ES-I3 (cell line): Measurements from ENCODE around the gene CDK19.
"Not testable (repeated sequence)": the region's sequence is repeated elsewhere in the genome, so short reads cannot be mapped to it uniquely, and the experiment has no call there.

Source experiments
- H3K36me3 ChIP-seq: 2 replicates; pipeline ENCODE4 v1.6.1; 2013; ENCODE audit warnings: mild to moderate bottlenecking, low read length, control low read depth, moderate library complexity; ENCODE audit not compliant: insufficient read depth
- H3K4me1 ChIP-seq: 2 replicates; pipeline ENCODE4 v1.6.1; 2013; ENCODE audit warnings: mild to moderate bottlenecking, control low read depth, low read length; ENCODE audit not compliant: insufficient read depth
- H3K9ac ChIP-seq: 2 replicates; pipeline ENCODE4 v1.6.1; 2013; ENCODE audit warnings: low read depth, mild to moderate bottlenecking, low read length, moderate library complexity
- H3K9me3 ChIP-seq: 2 replicates; pipeline ENCODE4 v1.6.1; 2013; ENCODE audit warnings: mild to moderate bottlenecking, low read length, moderate library complexity; ENCODE audit not compliant: control insufficient read depth, insufficient read depth

CDK19 gene

GRCh38 chr6:110826236-110827129 is 11.2 kb upstream of the CDK19 start:
- H3K9ac ChIP-seq, result no peak overlapping the region
- H3K4me1 ChIP-seq, result no peaks in the 10 kb centered on the region
- H3K9me3 ChIP-seq, result no peaks in the 10 kb centered on the region
- H3K36me3 ChIP-seq, result no peaks in the 10 kb centered on the region

GRCh38 chr6:110823146-110823545 is 7.9 kb upstream of the CDK19 start:
- no peaks in the 10 kb centered on the region for H3K36me3 ChIP-seq
- H3K9ac ChIP-seq, result no peak overlapping the region
- no peaks in the 10 kb centered on the region for H3K4me1 ChIP-seq
- H3K9me3 ChIP-seq, result no peaks in the 10 kb centered on the region

DNA sequence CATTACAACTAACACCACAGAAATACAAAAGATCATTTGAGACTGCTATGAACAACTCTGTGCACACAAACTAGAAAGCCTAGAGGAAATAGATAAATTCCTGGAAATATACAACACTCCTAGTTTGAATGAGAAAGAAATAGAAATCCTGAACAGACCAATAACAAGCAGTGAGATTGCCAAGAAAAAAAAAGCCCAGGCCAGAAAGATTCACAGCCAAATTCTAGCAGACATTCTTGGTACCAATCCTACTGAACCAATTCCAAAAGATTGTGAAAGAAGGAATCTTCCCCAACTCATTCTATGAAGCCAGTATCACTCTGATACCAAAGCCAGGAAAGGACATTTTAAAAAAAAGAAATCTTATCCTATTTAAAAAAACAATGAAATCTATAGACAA is 7.0 kb upstream of the CDK19 start:
- no peaks in the 10 kb centered on the region for H3K36me3 ChIP-seq
- H3K4me1 ChIP-seq, result no peaks in the 10 kb centered on the region
- H3K9me3 ChIP-seq, result no peaks in the 10 kb centered on the region
- H3K9ac ChIP-seq, result no peak overlapping the region

DNA sequence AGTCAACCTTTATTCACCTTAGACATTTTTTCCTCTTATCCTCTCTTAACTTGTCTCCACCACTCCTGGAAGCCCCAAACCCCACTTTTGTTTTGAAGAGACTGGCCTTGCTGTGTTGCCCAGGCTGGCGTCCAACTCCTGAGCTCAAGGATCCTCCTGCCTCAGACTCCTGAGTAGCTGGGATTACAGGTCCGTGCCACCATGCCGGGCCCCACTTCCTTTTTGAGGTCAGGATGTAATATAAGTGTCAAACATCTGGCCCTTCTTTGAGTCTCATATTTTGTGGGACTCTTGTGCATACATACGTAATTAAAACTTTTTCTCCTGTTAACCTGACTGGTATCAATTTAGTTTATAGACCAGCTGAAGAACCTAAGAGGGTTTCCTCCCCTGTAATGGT is 1.4 kb upstream of the CDK19 start:
- Histone ChIP-seq H3K36me3 (no peaks in the 10 kb centered on the region), H3K4me1 (no peaks in the 10 kb centered on the region; the same call in 1 of the 2 replicates), H3K9ac (0 out of 2 replicates have a peak overlapping the region, but pooled peaks have one; percentile 89), H3K9me3 (no peaks in the 10 kb centered on the region)

- no peaks in the 10 kb centered on the region; the same call in 1 of the 2 replicates for H3K4me1 ChIP-seq
- H3K36me3 ChIP-seq, result no peaks in the 10 kb centered on the region
- H3K9ac ChIP-seq, result peak overlapping the region; percentile 89
- no peaks in the 10 kb centered on the region for H3K9me3 ChIP-seq
Observed at GRCh38 chr6:110815015-110815410, 256 bp downstream of the CDK19 start.

DNA sequence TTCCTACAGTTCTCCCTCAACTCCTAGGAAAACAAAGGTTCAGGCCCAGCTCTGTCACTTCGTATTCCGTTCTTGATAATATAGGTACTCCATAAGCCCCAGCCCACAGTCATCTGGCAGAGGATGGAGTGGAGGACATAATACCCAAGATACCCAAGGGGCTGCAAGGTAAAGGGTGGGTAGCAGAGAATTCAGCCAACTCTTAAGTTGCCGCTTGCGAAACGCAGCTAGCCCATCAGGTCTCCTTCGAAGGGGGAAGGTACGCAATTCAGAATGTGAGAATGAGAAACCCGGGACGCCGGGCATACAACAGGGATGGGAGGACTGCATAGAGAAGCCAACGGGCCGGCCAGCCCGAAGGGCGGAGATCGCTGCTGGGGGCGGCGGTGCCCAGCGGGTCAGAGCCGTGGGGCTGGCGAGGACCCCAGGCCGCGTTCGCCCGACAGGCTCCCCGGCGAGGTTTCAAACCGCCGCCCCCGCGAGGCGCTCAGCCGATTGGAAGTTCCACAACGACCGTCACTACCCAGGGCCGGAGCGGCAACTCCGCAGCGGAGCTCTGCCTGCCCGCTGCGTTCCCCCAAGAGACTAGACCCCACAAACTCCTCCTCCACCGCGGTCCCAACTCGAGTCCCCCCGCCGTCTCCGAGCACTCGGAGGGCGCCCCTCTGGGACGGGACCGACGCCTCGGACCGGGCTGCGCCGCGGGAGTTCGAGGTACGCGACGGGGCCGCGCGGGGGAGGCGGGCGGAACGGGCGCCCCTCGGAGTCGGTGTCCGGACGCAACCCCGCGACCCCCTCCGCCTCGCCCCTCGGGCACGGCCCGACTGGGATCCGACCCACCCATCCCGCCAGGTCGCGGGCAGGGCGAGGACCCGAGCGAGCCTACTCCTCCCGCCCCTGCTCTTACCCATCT is 911 bp downstream of the CDK19 start:
- Histone ChIP-seq H3K36me3 (no peaks in the 10 kb centered on the region), H3K4me1 (no peaks in the 10 kb centered on the region; the same call in 1 of the 2 replicates), H3K9me3 (no peaks in the 10 kb centered on the region), H3K9ac (peak overlapping the region; percentile 89)

GRCh38 chr6:110813338-110814101 is 1.7 kb downstream of the CDK19 start:
- Histone ChIP-seq H3K9me3 (no peaks in the 10 kb centered on the region), H3K9ac (peak overlapping the region; percentile 89), H3K36me3 (no peaks in the 10 kb centered on the region), H3K4me1 (no peaks in the 10 kb centered on the region; the same call in 1 of the 2 replicates)

DNA sequence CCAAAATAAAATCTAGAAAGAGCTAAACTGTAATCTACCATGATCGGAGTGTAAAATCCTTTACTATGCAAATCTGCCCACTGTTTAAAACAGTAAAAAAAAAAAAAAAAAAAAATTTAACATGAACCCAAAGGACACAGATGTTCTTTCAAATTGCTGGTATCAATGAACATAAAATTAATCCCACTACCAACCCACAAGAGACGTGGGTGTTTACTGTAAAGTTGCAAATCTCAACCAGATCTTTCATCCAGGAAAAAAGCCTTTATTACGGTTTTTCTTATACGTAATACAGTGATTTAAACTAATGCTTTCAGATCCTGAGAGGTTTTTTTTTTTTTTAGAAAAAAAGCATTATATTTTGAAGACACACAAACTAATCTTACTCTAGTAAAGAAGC is 2.5 kb downstream of the CDK19 start:
- Histone ChIP-seq H3K9me3 (no peaks in the 10 kb centered on the region), H3K36me3 (no peaks in the 10 kb centered on the region), H3K4me1 (no peaks in the 10 kb centered on the region; the same call in 1 of the 2 replicates), H3K9ac (no peak overlapping the region)

DNA sequence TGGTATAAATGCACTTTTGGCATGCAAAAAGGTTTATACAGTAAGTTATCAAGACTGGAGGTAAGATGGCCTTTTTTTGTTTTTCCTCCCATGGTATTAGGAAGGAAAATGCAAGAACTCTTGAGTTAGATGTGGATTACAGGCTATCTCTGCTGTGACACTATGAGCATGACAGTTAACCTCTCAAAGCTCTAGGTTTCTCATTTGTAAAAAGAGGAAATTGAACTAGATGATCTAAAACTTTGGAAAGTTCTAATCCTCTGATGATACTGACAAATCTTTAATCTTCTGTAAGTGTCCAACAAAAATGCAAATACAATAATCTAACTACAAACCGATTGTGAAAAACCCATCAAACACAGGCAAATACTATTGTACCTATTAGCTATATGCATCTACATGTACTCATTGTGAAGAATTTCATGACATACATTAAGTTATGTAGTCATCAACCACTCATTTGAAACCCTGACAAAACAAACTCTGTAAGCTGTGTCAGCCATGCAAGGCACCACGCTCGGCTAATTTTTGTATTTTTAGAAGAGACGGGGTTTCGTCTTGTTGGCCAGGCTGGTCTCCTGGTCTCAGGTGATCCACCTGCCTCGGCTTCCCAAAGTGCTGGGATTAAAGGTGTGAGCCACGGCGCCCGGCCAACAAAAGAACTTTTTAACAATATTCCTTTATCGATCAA is 4.2 kb downstream of the CDK19 start:
- Histone ChIP-seq H3K4me1 (no peaks in the 10 kb centered on the region; the same call in 1 of the 2 replicates), H3K9ac (no peak overlapping the region), H3K9me3 (no peaks in the 10 kb centered on the region), H3K36me3 (no peaks in the 10 kb centered on the region)

GRCh38 chr6:110809792-110810191 is 5.5 kb downstream of the CDK19 start:
- no peaks in the 10 kb centered on the region; the same call in 1 of the 2 replicates for H3K4me1 ChIP-seq
- no peaks in the 10 kb centered on the region for H3K36me3 ChIP-seq
- H3K9ac ChIP-seq, result no peak overlapping the region
- H3K9me3 ChIP-seq, result no peaks in the 10 kb centered on the region

DNA sequence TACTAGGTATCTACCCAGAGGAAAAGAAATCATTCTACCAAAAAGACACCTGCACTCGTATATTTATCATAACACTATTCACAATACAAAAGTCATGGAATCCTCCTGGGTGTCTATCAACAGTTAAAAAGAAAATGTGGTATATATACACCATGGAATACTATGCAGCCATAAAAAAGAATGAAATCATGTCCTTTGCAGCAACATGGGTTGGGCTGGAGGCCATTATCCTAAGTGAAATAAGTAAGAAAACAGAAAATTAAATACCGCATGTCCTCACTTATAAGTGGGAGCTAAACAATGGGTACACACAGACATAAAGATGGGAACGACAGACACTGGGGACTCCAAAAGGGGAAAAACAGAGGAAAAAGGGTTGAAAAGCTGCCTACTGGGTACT is 13.1 kb downstream of the CDK19 start:
- H3K4me1 ChIP-seq, H3K9me3 ChIP-seq, H3K9ac ChIP-seq, H3K36me3 ChIP-seq: not testable (repeated sequence)

DNA sequence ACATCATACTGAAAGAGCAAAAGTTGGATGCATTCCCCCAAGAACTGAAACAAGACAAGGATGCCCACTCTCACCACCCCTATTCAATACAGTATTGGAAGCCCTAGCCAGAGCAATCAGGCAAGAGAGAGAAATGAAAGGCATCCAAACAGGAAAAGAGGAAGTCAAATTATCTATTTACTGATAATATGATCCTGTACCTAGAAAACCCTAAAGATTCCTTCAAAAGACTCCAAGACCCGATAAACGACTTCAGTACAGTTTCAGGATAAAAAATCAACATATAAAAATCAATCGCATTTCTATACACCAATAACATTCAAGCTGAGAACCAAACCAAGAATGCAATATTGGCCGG is 14.5 kb downstream of the CDK19 start:
- Histone ChIP-seq H3K4me1 (no peaks in the 10 kb centered on the region), H3K9me3 (0 out of 2 replicates have a peak, but pooled peaks cover 3% of the 10 kb centered on the region), H3K36me3 (no peaks in the 10 kb centered on the region), H3K9ac (no peak overlapping the region)

GRCh38 chr6:110800196-110800838 is 15.0 kb downstream of the CDK19 start:
- no peaks in the 10 kb centered on the region for H3K4me1 ChIP-seq

More at GRCh38 chr6:110800196-110800838, 15.0 kb downstream of the CDK19 start:
- Histone ChIP-seq H3K36me3 (no peaks in the 10 kb centered on the region), H3K9me3 (0 out of 2 replicates have a peak, but pooled peaks cover 3% of the 10 kb centered on the region), H3K9ac (no peak overlapping the region)
